ENCODE data around the gene GIPC2.

The GIPC2 gene

DNA sequence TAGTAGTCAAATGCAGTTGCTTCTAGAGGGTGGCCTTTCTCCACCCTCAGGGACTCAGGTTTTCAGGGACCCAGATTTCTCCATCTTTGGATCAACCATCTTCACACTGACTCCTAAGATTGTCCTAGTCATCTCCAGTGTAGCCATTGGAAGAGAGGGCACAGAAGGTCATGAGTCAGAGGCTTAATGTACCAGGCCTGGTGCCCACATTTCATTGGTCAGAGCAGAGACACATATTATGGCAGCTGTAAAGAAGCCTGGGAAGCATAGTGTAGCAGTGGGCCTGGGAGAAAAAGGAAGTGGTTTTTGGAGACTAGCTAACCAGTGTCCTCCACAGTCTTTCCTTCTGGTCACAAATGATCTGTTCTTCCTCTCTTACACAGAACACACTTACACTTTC lies 122.5 kb downstream of the GIPC2 start:
- Histone ChIP-seq H3K4me1 (ENCODE audit: insufficient read depth, poor library complexity, severe bottlenecking) (peaks cover 27% of the 10 kb centered on the region), H3K9me3 (ENCODE audit: severe bottlenecking) (no peaks in the 10 kb centered on the region), H3K4me3 (ENCODE audit: severe bottlenecking) (no peak overlapping the region), H3K27me3 (ENCODE audit: insufficient read depth, poor library complexity, severe bottlenecking) (no peaks in the 10 kb centered on the region), H3K36me3 (ENCODE audit: low read depth) (no peaks in the 10 kb centered on the region), H3K27ac (ENCODE audit: poor library complexity, severe bottlenecking) (no peak overlapping the region)
- no peak for ATAC-seq (ENCODE audit: low read depth)
- TF ChIP-seq, protein P1, sequence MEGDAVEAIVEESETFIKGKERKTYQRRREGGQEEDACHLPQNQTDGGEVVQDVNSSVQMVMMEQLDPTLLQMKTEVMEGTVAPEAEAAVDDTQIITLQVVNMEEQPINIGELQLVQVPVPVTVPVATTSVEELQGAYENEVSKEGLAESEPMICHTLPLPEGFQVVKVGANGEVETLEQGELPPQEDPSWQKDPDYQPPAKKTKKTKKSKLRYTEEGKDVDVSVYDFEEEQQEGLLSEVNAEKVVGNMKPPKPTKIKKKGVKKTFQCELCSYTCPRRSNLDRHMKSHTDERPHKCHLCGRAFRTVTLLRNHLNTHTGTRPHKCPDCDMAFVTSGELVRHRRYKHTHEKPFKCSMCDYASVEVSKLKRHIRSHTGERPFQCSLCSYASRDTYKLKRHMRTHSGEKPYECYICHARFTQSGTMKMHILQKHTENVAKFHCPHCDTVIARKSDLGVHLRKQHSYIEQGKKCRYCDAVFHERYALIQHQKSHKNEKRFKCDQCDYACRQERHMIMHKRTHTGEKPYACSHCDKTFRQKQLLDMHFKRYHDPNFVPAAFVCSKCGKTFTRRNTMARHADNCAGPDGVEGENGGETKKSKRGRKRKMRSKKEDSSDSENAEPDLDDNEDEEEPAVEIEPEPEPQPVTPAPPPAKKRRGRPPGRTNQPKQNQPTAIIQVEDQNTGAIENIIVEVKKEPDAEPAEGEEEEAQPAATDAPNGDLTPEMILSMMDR (IDR thresholded peaks at IDR 0.05; ENCODE audit: poor library complexity, severe bottlenecking): no peak
- no peak for DNase-seq (ENCODE audit: low spot score)

DNA sequence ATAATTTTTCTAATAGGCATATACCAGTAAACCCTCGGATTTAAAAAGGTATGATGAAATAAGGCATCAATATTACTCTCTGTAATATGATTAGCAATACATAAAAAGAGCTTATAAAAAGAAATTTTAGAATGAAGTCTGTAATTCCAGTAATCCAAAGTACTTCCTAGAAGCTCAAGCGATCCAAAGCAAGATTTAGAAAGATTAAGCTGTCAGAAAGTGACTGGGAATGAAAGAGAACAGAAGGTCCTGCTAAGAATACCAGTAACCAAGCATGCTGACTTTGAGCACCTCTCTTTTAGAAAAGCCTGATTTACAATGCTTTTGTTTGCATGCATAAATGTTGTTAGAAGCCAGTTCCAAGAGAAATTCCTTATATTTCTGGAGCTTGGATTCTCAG lies 125.1 kb downstream of the GIPC2 start:
- DNase-seq (ENCODE audit: low spot score): no peak
- no peaks in the 10 kb centered on the region; the same call in 1 of the 2 replicates for H3K36me3 ChIP-seq (ENCODE audit: low read depth)
- peak overlapping the region; percentile 83 for H3K27ac ChIP-seq (ENCODE audit: poor library complexity, severe bottlenecking)
- no peaks in the 10 kb centered on the region for H3K9me3 ChIP-seq (ENCODE audit: severe bottlenecking)
- TF ChIP-seq, protein P1 (IDR thresholded peaks at IDR 0.05; ENCODE audit: poor library complexity, severe bottlenecking): no peak
- no peak overlapping the region for H3K4me3 ChIP-seq (ENCODE audit: severe bottlenecking)
- peaks cover 26% of the 10 kb centered on the region for H3K4me1 ChIP-seq (ENCODE audit: insufficient read depth, poor library complexity, severe bottlenecking)
- no peak for ATAC-seq (ENCODE audit: low read depth)
- no peaks in the 10 kb centered on the region for H3K27me3 ChIP-seq (ENCODE audit: insufficient read depth, poor library complexity, severe bottlenecking)

DNA sequence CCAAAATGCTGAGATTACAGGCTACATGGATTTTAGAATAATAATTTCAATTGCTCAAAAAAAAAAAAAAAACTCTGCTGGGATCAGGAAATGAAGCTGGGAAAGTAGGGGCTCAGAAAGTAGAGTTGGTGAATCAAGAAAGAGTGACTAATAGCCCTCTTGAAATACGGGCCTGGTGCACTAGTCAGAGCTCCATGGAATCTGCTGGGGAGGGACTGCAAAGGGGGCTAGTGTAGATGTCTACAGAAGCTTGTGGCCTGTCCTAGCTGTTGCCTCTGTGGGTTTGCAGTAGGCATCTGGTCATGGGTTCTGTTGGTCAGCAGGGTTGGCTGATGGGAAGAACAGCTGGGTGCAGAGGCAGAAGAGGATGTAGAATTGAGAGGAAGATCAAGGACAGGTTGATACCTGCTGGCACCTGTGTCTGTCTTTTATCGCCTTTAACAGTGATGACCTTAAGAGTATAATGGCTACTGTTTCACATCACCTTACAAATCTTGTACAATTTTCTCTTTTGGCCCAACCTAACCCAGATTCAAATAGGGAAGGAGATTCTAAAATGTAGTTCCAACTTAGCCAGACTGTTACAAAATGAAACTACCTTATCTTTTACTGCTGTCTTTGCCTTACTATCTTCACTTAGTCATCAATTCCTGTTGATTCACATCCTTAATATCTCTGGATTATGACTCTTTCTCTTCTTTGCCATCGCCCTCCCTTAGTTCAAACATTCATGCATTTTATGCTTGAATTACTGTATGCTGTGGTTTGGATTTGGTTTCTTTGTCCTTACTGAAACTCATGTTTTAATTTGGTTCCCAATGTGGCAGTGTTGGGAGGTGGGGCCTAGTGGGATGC lies 126.2 kb downstream of the GIPC2 start:
- no peaks in the 10 kb centered on the region; the same call in 1 of the 2 replicates for H3K36me3 ChIP-seq (ENCODE audit: low read depth)
- H3K27me3 ChIP-seq (ENCODE audit: insufficient read depth, poor library complexity, severe bottlenecking): no peaks in the 10 kb centered on the region
- TF ChIP-seq, protein P1 (IDR thresholded peaks at IDR 0.05; ENCODE audit: poor library complexity, severe bottlenecking): no peak
- DNase-seq (ENCODE audit: low spot score): no peak
- no peak overlapping the region for H3K4me3 ChIP-seq (ENCODE audit: severe bottlenecking)
- peak; percentile 81 for ATAC-seq (ENCODE audit: low read depth)
- no peaks in the 10 kb centered on the region for H3K9me3 ChIP-seq (ENCODE audit: severe bottlenecking)
- peak overlapping the region; percentile 83 for H3K27ac ChIP-seq (ENCODE audit: poor library complexity, severe bottlenecking)
- peaks cover 30% of the 10 kb centered on the region for H3K4me1 ChIP-seq (ENCODE audit: insufficient read depth, poor library complexity, severe bottlenecking)

DNA sequence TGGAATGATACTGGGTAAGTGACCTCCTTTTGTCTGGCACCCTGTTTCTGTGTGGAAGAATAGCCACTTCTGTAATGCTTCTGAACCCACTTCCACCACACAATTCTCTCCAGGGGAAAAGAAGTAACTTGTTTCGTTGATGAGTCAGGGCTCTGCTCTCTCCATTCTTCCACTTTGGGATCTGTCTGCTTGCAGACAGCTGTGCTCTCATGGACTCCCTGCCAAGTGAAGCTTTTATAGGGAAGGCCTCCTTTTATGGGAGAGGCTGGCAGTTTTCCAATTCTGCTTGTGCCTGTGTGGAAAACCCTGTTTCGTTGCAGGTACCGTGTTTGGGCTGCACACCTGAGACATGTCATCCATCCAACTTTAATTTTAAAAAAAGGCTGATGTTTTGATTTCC lies 130.7 kb downstream of the GIPC2 start:
- peak; percentile 78 for DNase-seq (ENCODE audit: low spot score)
- TF ChIP-seq, protein P1 (IDR thresholded peaks at IDR 0.05; ENCODE audit: poor library complexity, severe bottlenecking): no peak
- peak; percentile 89 for ATAC-seq (ENCODE audit: low read depth)
- Histone ChIP-seq H3K36me3 (ENCODE audit: low read depth) (no peaks in the 10 kb centered on the region; the same call in 1 of the 2 replicates), H3K9me3 (ENCODE audit: severe bottlenecking) (no peaks in the 10 kb centered on the region), H3K4me3 (ENCODE audit: severe bottlenecking) (no peak overlapping the region), H3K27ac (ENCODE audit: poor library complexity, severe bottlenecking) (peak overlapping the region; percentile 33), H3K4me1 (ENCODE audit: insufficient read depth, poor library complexity, severe bottlenecking) (peaks cover 20% of the 10 kb centered on the region), H3K27me3 (ENCODE audit: insufficient read depth, poor library complexity, severe bottlenecking) (no peaks in the 10 kb centered on the region)

All from RWPE2 (cell line).